ENCODE data around the gene RAB11FIP3.

RAB11FIP3 gene

GRCh38 chr16:516301-516700 lies 90.9 kb downstream of the RAB11FIP3 start:
- H4K20me1 ChIP-seq (ENCODE audit: control insufficient read depth, insufficient read depth, low read depth, low read length) = no peaks in the 10 kb centered on the region
- no peaks in the 10 kb centered on the region for H3K79me2 ChIP-seq (ENCODE audit: control insufficient read depth, low read length)
- peaks cover 10% of the 10 kb centered on the region; the same call in 1 of the 2 replicates for H3K36me3 ChIP-seq (ENCODE audit: control insufficient read depth, low read length)
- H3F3A ChIP-seq (ENCODE audit: control insufficient read depth, insufficient read depth) = no peaks in the 10 kb centered on the region
- H3K9me3 ChIP-seq (ENCODE audit: control insufficient read depth, insufficient read depth, low read length) = no peaks in the 10 kb centered on the region
- H3K4me1 ChIP-seq (ENCODE audit: control insufficient read depth, low read length) = no peaks in the 10 kb centered on the region
- H3K4me3 ChIP-seq (ENCODE audit: low read length) = no peak overlapping the region
- H3K27ac ChIP-seq (ENCODE audit: low read depth, low read length) = no peak overlapping the region
- no peaks in the 10 kb centered on the region for H3K9me2 ChIP-seq (replicated peaks; ENCODE audit: control insufficient read depth, low read length)
- H3K27me3 ChIP-seq (ENCODE audit: control insufficient read depth, low read length) = no peaks in the 10 kb centered on the region
- TF ChIP-seq EZH2phosphoT487 (IDR thresholded peaks at IDR 0.05; ENCODE audit: borderline replicate concordance, low read length) (no peak), CTCF (IDR thresholded peaks at IDR 0.05; ENCODE audit: low read depth, low read length, poor library complexity, severe bottlenecking) (no peak)
- H3K4me2 ChIP-seq (ENCODE audit: low read length) = no peak overlapping the region

GRCh38 chr16:518858-519257 lies 93.4 kb downstream of the RAB11FIP3 start:
- Histone ChIP-seq H3K27me3 (ENCODE audit: control insufficient read depth, low read length) (no peaks in the 10 kb centered on the region), H3K4me3 (ENCODE audit: low read length) (no peak overlapping the region), H3K4me1 (ENCODE audit: control insufficient read depth, low read length) (peaks cover 4% of the 10 kb centered on the region), H3K4me2 (ENCODE audit: low read length) (no peak overlapping the region), H3K9me2 (replicated peaks; ENCODE audit: control insufficient read depth, low read length) (no peaks in the 10 kb centered on the region), H3K79me2 (ENCODE audit: control insufficient read depth, low read length) (no peaks in the 10 kb centered on the region; the same call in 1 of the 2 replicates), H3K36me3 (ENCODE audit: control insufficient read depth, low read length) (peaks cover 10% of the 10 kb centered on the region; the same call in 1 of the 2 replicates), H3F3A (ENCODE audit: control insufficient read depth, insufficient read depth) (no peaks in the 10 kb centered on the region), H3K9me3 (ENCODE audit: control insufficient read depth, insufficient read depth, low read length) (no peaks in the 10 kb centered on the region), H3K27ac (ENCODE audit: low read depth, low read length) (no peak overlapping the region), H4K20me1 (ENCODE audit: control insufficient read depth, insufficient read depth, low read depth, low read length) (no peaks in the 10 kb centered on the region; the same call in 1 of the 2 replicates)
- TF ChIP-seq CTCF (IDR thresholded peaks at IDR 0.05; ENCODE audit: low read depth, low read length, poor library complexity, severe bottlenecking) (no peak), EZH2phosphoT487 (IDR thresholded peaks at IDR 0.05; ENCODE audit: borderline replicate concordance, low read length) (no peak)

GRCh38 chr16:519425-519824 lies 94.0 kb downstream of the RAB11FIP3 start:
- TF ChIP-seq EZH2phosphoT487 (IDR thresholded peaks at IDR 0.05; ENCODE audit: borderline replicate concordance, low read length) (no peak), CTCF (IDR thresholded peaks at IDR 0.05; ENCODE audit: low read depth, low read length, poor library complexity, severe bottlenecking) (no peak)
- H3F3A ChIP-seq (ENCODE audit: control insufficient read depth, insufficient read depth) = no peaks in the 10 kb centered on the region
- H3K27me3 ChIP-seq (ENCODE audit: control insufficient read depth, low read length) = no peaks in the 10 kb centered on the region
- no peak overlapping the region for H3K27ac ChIP-seq (ENCODE audit: low read depth, low read length)
- H3K36me3 ChIP-seq (ENCODE audit: control insufficient read depth, low read length) = peaks cover 10% of the 10 kb centered on the region; the same call in 1 of the 2 replicates
- no peaks in the 10 kb centered on the region; the same call in 1 of the 2 replicates for H4K20me1 ChIP-seq (ENCODE audit: control insufficient read depth, insufficient read depth, low read depth, low read length)
- H3K79me2 ChIP-seq (ENCODE audit: control insufficient read depth, low read length) = peaks cover 6% of the 10 kb centered on the region
- no peak overlapping the region for H3K4me2 ChIP-seq (ENCODE audit: low read length)
- no peaks in the 10 kb centered on the region for H3K9me3 ChIP-seq (ENCODE audit: control insufficient read depth, insufficient read depth, low read length)
- H3K9me2 ChIP-seq (replicated peaks; ENCODE audit: control insufficient read depth, low read length) = no peaks in the 10 kb centered on the region
- no peak overlapping the region for H3K4me3 ChIP-seq (ENCODE audit: low read length)
- H3K4me1 ChIP-seq (ENCODE audit: control insufficient read depth, low read length) = peaks cover 10% of the 10 kb centered on the region
